H1 (cell line): ENCODE results near the gene VPS37D. TPM values are rescaled to one million over a fixed set of nuclear protein-coding genes. Genes with fewer than 3 reads are reported as not detected.

Experiments used
- CREB1 ChIP-seq: IDR thresholded peaks from 2 replicates; pipeline ENCODE4 v1.6.1; 2012; ENCODE audit warnings: inconsistent platforms
- GTF2F1 ChIP-seq: IDR thresholded peaks from 2 replicates; pipeline ENCODE4 v1.6.1; 2012; ENCODE audit warnings: low read depth, low read length, improper control_type of control experiment, borderline replicate concordance
- RNF2 ChIP-seq: fragments of 200-900, 300-1000 bp; sonication (generic); IDR thresholded peaks from 2 replicates; pipeline ENCODE4 v1.7.1; 2016; ENCODE audit warnings: borderline replicate concordance, low read depth, mild to moderate bottlenecking, antibody characterized with exemption, low read length; ENCODE audit not compliant: poor library complexity, severe bottlenecking; ENCODE audit errors: missing control alignments
- SAP30 ChIP-seq: fragments of 300-600 bp; sonication (generic); IDR thresholded peaks from 2 replicates; pipeline ENCODE4 v1.7.1; 2012; ENCODE audit warnings: low read length, moderate library complexity, mild to moderate bottlenecking, inconsistent platforms; ENCODE audit not compliant: insufficient read depth, insufficient replicate concordance
- SIRT6 ChIP-seq: IDR thresholded peaks from one replicate; pipeline ENCODE4 v1.7.1; 2012; ENCODE audit warnings: low read length, inconsistent platforms
- polyA plus RNA-seq, 7 experiments: library from polyadenylated mRNA; depleted of rRNA in 3 of 7; stranded (reverse) in 5 of 7; unstranded in 2 of 7; fragments of >200 nt in 5 of 7; fragments of 200-250 nt in 2 of 7; gene quantifications; 1 replicate in 5 of 7; 2 replicates in 1 of 7; 4 replicates in 1 of 7; pipeline versions ENCODE4 v1.2.1 to v1.2.3, GENCODE V29; 2011 to 2013; ENCODE audit warnings: missing spikeins in 2 of 7, mixed read lengths in 2 of 7
- total RNA-seq: library from RNA; stranded (reverse); fragmentation: NEBNext Ultra II Directional; extraction: Animal tissue kit (Norgen Biotek cat#: 25700); gene quantifications from 2 replicates; pipeline ENCODE4 v1.2.1, GENCODE V29; 2021
- TF ChIP-seq, protein P1 (sequence below): fragments of 300-600 bp; sonication (generic); IDR thresholded peaks from 2 replicates; pipeline ENCODE4 v1.7.1; 2012; ENCODE audit warnings: low read length, moderate library complexity, mild to moderate bottlenecking, inconsistent platforms; ENCODE audit not compliant: insufficient replicate concordance

The VPS37D gene
- total and polyA plus RNA-seq, 2 of the 8 experiments (the other 6 are each of a cell fraction or from before 2014, with no cell fraction given), result 3.4 to 5.0 TPM

- no peak for TF ChIP-seq SIRT6
- TF ChIP-seq SAP30, result no peak
- TF ChIP-seq, protein P1, sequence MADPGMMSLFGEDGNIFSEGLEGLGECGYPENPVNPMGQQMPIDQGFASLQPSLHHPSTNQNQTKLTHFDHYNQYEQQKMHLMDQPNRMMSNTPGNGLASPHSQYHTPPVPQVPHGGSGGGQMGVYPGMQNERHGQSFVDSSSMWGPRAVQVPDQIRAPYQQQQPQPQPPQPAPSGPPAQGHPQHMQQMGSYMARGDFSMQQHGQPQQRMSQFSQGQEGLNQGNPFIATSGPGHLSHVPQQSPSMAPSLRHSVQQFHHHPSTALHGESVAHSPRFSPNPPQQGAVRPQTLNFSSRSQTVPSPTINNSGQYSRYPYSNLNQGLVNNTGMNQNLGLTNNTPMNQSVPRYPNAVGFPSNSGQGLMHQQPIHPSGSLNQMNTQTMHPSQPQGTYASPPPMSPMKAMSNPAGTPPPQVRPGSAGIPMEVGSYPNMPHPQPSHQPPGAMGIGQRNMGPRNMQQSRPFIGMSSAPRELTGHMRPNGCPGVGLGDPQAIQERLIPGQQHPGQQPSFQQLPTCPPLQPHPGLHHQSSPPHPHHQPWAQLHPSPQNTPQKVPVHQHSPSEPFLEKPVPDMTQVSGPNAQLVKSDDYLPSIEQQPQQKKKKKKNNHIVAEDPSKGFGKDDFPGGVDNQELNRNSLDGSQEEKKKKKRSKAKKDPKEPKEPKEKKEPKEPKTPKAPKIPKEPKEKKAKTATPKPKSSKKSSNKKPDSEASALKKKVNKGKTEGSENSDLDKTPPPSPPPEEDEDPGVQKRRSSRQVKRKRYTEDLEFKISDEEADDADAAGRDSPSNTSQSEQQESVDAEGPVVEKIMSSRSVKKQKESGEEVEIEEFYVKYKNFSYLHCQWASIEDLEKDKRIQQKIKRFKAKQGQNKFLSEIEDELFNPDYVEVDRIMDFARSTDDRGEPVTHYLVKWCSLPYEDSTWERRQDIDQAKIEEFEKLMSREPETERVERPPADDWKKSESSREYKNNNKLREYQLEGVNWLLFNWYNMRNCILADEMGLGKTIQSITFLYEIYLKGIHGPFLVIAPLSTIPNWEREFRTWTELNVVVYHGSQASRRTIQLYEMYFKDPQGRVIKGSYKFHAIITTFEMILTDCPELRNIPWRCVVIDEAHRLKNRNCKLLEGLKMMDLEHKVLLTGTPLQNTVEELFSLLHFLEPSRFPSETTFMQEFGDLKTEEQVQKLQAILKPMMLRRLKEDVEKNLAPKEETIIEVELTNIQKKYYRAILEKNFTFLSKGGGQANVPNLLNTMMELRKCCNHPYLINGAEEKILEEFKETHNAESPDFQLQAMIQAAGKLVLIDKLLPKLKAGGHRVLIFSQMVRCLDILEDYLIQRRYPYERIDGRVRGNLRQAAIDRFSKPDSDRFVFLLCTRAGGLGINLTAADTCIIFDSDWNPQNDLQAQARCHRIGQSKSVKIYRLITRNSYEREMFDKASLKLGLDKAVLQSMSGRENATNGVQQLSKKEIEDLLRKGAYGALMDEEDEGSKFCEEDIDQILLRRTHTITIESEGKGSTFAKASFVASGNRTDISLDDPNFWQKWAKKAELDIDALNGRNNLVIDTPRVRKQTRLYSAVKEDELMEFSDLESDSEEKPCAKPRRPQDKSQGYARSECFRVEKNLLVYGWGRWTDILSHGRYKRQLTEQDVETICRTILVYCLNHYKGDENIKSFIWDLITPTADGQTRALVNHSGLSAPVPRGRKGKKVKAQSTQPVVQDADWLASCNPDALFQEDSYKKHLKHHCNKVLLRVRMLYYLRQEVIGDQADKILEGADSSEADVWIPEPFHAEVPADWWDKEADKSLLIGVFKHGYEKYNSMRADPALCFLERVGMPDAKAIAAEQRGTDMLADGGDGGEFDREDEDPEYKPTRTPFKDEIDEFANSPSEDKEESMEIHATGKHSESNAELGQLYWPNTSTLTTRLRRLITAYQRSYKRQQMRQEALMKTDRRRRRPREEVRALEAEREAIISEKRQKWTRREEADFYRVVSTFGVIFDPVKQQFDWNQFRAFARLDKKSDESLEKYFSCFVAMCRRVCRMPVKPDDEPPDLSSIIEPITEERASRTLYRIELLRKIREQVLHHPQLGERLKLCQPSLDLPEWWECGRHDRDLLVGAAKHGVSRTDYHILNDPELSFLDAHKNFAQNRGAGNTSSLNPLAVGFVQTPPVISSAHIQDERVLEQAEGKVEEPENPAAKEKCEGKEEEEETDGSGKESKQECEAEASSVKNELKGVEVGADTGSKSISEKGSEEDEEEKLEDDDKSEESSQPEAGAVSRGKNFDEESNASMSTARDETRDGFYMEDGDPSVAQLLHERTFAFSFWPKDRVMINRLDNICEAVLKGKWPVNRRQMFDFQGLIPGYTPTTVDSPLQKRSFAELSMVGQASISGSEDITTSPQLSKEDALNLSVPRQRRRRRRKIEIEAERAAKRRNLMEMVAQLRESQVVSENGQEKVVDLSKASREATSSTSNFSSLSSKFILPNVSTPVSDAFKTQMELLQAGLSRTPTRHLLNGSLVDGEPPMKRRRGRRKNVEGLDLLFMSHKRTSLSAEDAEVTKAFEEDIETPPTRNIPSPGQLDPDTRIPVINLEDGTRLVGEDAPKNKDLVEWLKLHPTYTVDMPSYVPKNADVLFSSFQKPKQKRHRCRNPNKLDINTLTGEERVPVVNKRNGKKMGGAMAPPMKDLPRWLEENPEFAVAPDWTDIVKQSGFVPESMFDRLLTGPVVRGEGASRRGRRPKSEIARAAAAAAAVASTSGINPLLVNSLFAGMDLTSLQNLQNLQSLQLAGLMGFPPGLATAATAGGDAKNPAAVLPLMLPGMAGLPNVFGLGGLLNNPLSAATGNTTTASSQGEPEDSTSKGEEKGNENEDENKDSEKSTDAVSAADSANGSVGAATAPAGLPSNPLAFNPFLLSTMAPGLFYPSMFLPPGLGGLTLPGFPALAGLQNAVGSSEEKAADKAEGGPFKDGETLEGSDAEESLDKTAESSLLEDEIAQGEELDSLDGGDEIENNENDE, result no peak
- TF ChIP-seq GTF2F1, result no peak
- TF ChIP-seq RNF2, result no peak
- TF ChIP-seq CREB1, result no peak
Measured at GRCh38 chr7:73702226-73702625, 34.6 kb downstream of the VPS37D start (continued).
